A549 (cell line): Measurements from ENCODE around the gene ASPHD2. TPM values are rescaled to one million over a fixed set of nuclear protein-coding genes. Genes with fewer than 3 reads are reported as not detected.

Experiments
- ATAC-seq, 2 experiments: fragments of 200-7000 bp in 1 of 2; fragments of >200 bp in 1 of 2; cut with Nextera tagmentation in 1 of 2; cut with Tn5 transposase in 1 of 2; 3 replicates each; pipeline versions ENCODE4 v1.8.0 to v1.9.1; 2018 to 2020; ENCODE audit warnings: mild to moderate bottlenecking in 1 of 2, moderate library complexity in 1 of 2
- CTCF ChIA-PET: fragments of 300-600 bp; sonication (Branson Sonifier 250); formaldehyde crosslinking; extraction: SDS; loops from one replicate; lab custom pipeline; 2021; ENCODE audit warnings: antibody characterized with exemption, inconsistent platforms; lab: Yijun Ruan, JAX
- POLR2A ChIA-PET: fragments of 350-600 bp; formaldehyde crosslinking; extraction: SDS; loops from one replicate; lab custom pipeline; 2021; ENCODE audit warnings: antibody characterized with exemption, inconsistent platforms; lab: Yijun Ruan, JAX
- DNase-seq, 2 experiments: peaks; one replicate each; pipeline versions ENCODE4 v3.0.0 to v3.0.0-alpha.2; 2011 to 2016; ENCODE audit warnings: low read depth in 1 of 2, low spot score in 1 of 2
- FAIRE-seq: peaks from 2 replicates; lab custom pipeline; 2011; peaks lifted over from hg19 to GRCh38; lab: Jason Lieb, UNC
- H3K27ac ChIP-seq, 2 experiments: fragments of >200 bp; sonication (Bioruptor Twin); formaldehyde crosslinking; 3 replicates each; pipeline ENCODE4 v1.5.1; 2016 to 2017
- H3K4me1 ChIP-seq: fragments of >200 bp; sonication (Bioruptor Twin); formaldehyde crosslinking; 3 replicates; pipeline ENCODE4 v1.6.1; 2016
- H3K4me2 ChIP-seq: fragments of >200 bp; sonication (Bioruptor Twin); formaldehyde crosslinking; 3 replicates; pipeline ENCODE4 v1.6.1; 2016
- H3K4me3 ChIP-seq: fragments of >200 bp; sonication (Bioruptor Twin); formaldehyde crosslinking; 3 replicates; pipeline ENCODE4 v1.5.1; 2016
- H3K9me3 ChIP-seq: fragments of >200 bp; sonication (Bioruptor Twin); formaldehyde crosslinking; 3 replicates; pipeline ENCODE4 v1.6.1; 2016
- BCL3 ChIP-seq: fragments of >200 bp; sonication (Bioruptor Twin); formaldehyde crosslinking; IDR thresholded peaks from 3 replicates; pipeline ENCODE4 v1.6.1; 2016
- CBX8 ChIP-seq: fragments of 200-600 bp; sonication (generic); IDR thresholded peaks from 2 replicates; pipeline ENCODE4 v1.6.1; 2016
- CHD2 ChIP-seq: fragments of 150-350 bp; IDR thresholded peaks from 2 replicates; pipeline ENCODE4 v1.6.1; 2014; ENCODE audit warnings: low read length; ENCODE audit not compliant: partially characterized antibody
- CHD4 ChIP-seq: fragments of 200-600 bp; sonication (generic); IDR thresholded peaks from 2 replicates; pipeline ENCODE4 v1.6.1; 2016; ENCODE audit warnings: antibody characterized with exemption, mild to moderate bottlenecking, borderline replicate concordance
- CTCF ChIP-seq: fragments of >200 bp; sonication (Bioruptor Twin); formaldehyde crosslinking; IDR thresholded peaks from 3 replicates; pipeline ENCODE4 v1.5.1; 2016
- EP300 ChIP-seq, 2 experiments: fragments of >200 bp; sonication (Bioruptor Twin); formaldehyde crosslinking; IDR thresholded peaks; 2 replicates in 1 of 2; 3 replicates in 1 of 2; pipeline ENCODE4 v1.6.1; 2016 to 2017
- FOSB ChIP-seq: fragments of 250-450 bp; sonication (Bioruptor Pico); IDR thresholded peaks from 2 replicates; pipeline ENCODE4 v1.5.0; 2020; ENCODE audit warnings: mild to moderate bottlenecking, moderate library complexity
- FOXS1 ChIP-seq: fragments of 250-450 bp; sonication (Bioruptor Pico); IDR thresholded peaks from 2 replicates; pipeline ENCODE4 v1.5.0; 2020; ENCODE audit warnings: mild to moderate bottlenecking, moderate library complexity
- HEYL ChIP-seq: fragments of 250-450 bp; sonication (Bioruptor Pico); IDR thresholded peaks from 2 replicates; pipeline ENCODE4 v1.8.0; 2021; ENCODE audit warnings: mild to moderate bottlenecking, moderate library complexity
- HOXB13 ChIP-seq: fragments of 250-450 bp; sonication (Bioruptor Pico); IDR thresholded peaks from 2 replicates; pipeline ENCODE4 v1.5.0; 2020; ENCODE audit warnings: low read depth, mild to moderate bottlenecking, moderate library complexity
- JUNB ChIP-seq: fragments of >200 bp; sonication (Bioruptor Twin); formaldehyde crosslinking; IDR thresholded peaks from 2 replicates; pipeline ENCODE4 v1.6.1; 2016
- KDM1A ChIP-seq: fragments of 200-600 bp; sonication (generic); IDR thresholded peaks from 2 replicates; pipeline ENCODE4 v1.6.1; 2016; ENCODE audit warnings: low read depth, mild to moderate bottlenecking
- KDM5A ChIP-seq: fragments of 200-600 bp; sonication (generic); IDR thresholded peaks from 2 replicates; pipeline ENCODE4 v1.6.1; 2016; ENCODE audit warnings: antibody characterized with exemption, mild to moderate bottlenecking
- MAZ ChIP-seq: fragments of 150-350 bp; IDR thresholded peaks from 2 replicates; pipeline ENCODE4 v1.6.1; 2014; ENCODE audit warnings: antibody characterized with exemption, low read depth, low read length, borderline replicate concordance
- NFE2L2 ChIP-seq: fragments of 150-350 bp; conservative IDR thresholded peaks from 2 replicates; pipeline ENCODE4 v1.6.1; 2014; ENCODE audit warnings: low read length
- PHF8 ChIP-seq: fragments of 200-600 bp; sonication (generic); IDR thresholded peaks from 2 replicates; pipeline ENCODE4 v1.6.1; 2016; ENCODE audit warnings: low read depth, mild to moderate bottlenecking, antibody characterized with exemption, moderate library complexity, borderline replicate concordance
- POLR2A ChIP-seq: IDR thresholded peaks from 2 replicates; pipeline ENCODE4 v1.6.1; 2012; ENCODE audit warnings: mild to moderate bottlenecking, low read length
- POLR2AphosphoS2 ChIP-seq: conservative IDR thresholded peaks from 2 replicates; pipeline ENCODE4 v1.6.1; 2012; ENCODE audit warnings: low read length, improper control_type of control experiment, inconsistent platforms
- RCOR1 ChIP-seq: fragments of 150-350 bp; IDR thresholded peaks from 2 replicates; pipeline ENCODE4 v1.6.1; 2014; ENCODE audit warnings: antibody characterized with exemption, low read length, low read depth
- SMC3 ChIP-seq: fragments of >200 bp; sonication (Bioruptor Twin); formaldehyde crosslinking; IDR thresholded peaks from 3 replicates; pipeline ENCODE4 v1.6.1; 2018; ENCODE audit warnings: inconsistent platforms
- TP53 ChIP-seq: fragments of 250-450 bp; sonication (Bioruptor Pico); IDR thresholded peaks from 2 replicates; pipeline ENCODE4 v1.5.0; 2021; ENCODE audit warnings: mild to moderate bottlenecking, moderate library complexity
- USF2 ChIP-seq: fragments of 450-650 bp; IDR thresholded peaks from 2 replicates; pipeline ENCODE4 v1.6.1; 2014; ENCODE audit warnings: antibody characterized with exemption
- ZC3H11A ChIP-seq: fragments of 450-650 bp; IDR thresholded peaks from 2 replicates; pipeline ENCODE4 v1.6.1; 2014; ENCODE audit warnings: antibody characterized with exemption, mild to moderate bottlenecking
- WGBS: methylation state at CpG from one replicate; pipeline ENCODE4 v1.1.6; 2017; ENCODE audit errors: missing lambda C conversion rate; 5-methylcytosine and 5-hydroxymethylcytosine counted together
- polyA plus RNA-seq, 4 experiments: library from polyadenylated mRNA; depleted of rRNA in 3 of 4; stranded (reverse); fragments of >200 nt; fragmentation: RNase III in 1 of 4; extraction: RNeasy Plus Mini Kit Qiagen cat#74134 plus additional on column Dnase treatment in 1 of 4; gene quantifications; 2 replicates in 3 of 4; 3 replicates in 1 of 4; pipeline ENCODE4 v1.2.3, GENCODE V29; 2011 to 2017
- TF ChIP-seq, protein P1 (sequence below): fragments of 200-600 bp; sonication (generic); IDR thresholded peaks from 2 replicates; pipeline ENCODE4 v1.6.1; 2016; ENCODE audit warnings: antibody characterized with exemption, mild to moderate bottlenecking, moderate library complexity

Gene ASPHD2
- polyA plus RNA-seq, 2 of the 4 experiments (the other 2 are of a cell fraction): 0.84 to 1.3 TPM

DNA sequence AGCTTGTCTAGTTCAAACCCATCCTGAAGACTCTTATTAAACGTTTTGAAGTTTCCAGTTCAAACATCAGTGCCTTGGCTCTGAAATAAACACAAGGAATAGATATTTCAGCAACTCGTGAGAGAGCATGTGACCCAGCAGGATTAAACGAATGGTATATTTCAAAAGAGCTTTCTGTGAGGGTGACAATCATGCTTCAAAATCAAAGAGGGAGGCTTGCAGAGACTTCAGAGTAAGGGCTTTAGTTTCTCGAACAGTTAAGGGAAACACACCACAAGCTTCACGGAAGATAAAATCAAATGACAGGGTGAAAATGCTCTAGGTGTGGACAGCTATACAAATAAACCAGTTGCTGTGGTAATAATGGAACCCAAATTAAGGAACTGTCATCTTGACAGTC is 53.1 kb downstream of the ASPHD2 start (continued):
- no peak for TF ChIP-seq BCL3

DNA sequence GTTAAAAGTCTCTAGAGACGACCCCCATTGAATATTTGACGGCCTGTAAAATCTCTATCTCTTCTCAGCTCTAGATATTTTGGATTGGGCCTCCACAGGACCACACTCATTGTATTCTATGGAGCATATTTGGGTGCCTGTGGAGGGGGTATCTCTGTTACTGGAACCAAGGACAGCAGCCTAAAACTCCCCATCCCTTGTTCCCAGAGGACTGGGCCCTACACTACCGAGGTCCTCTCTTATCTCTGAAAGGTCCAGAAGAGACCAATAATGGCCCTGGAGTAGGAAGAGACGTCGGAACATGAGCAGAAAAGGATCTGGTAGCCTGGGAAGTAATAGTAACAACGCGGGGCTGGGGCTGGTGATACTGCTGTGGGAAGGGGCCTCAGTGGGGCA is 54.0 kb downstream of the ASPHD2 start:
- CTCF ChIA-PET: interaction anchor here (0.6 to 4.0 kb wide), 3 partner anchors 9 to 119 kb away, joined by 3 to 17 read pairs (median 3); no protein-coding TSS in a partner anchor
- H3K4me1 ChIP-seq: peaks cover 17% of the 10 kb centered on the region; the same call in 2 of the 3 replicates
- FAIRE-seq (no peak), DNase-seq (no peak), ATAC-seq (peak in 1 of 2 experiments; percentile 12; a peak in 2 of 6 replicates)
- POLR2A ChIA-PET: interaction anchor here (0.6 to 2.2 kb wide), 8 partner anchors 10 to 190 kb away, joined by 3 to 8 read pairs (median 4); partner anchors contain the start of gene TFIP11
- no peaks in the 10 kb centered on the region for H3K9me3 ChIP-seq
- H3K4me3 ChIP-seq: peak overlapping the region; percentile 84
- H3K4me2 ChIP-seq: peak overlapping the region; percentile 83
- TF ChIP-seq EP300 (IDR thresholded peaks at IDR 0.05): no peak
- TF ChIP-seq POLR2AphosphoS2: no peak
- no peak for TF ChIP-seq TP53 (CRISPR knock-in tag)
- no peak for TF ChIP-seq FOXS1 (CRISPR knock-in tag)
- no peak for TF ChIP-seq CBX8
- TF ChIP-seq USF2: no peak
- no peak for TF ChIP-seq HEYL (CRISPR knock-in tag)
- TF ChIP-seq NFE2L2: no peak
- TF ChIP-seq CHD2: no peak
- TF ChIP-seq ZC3H11A: no peak
- TF ChIP-seq HOXB13 (CRISPR knock-in tag): no peak
- TF ChIP-seq CHD4: no peak
- no peak for TF ChIP-seq PHF8
- peak overlapping the region; percentile 86 to 100 for H3K27ac ChIP-seq
- WGBS: 20% methylated on average over 7 of the region's 7 CpGs

DNA sequence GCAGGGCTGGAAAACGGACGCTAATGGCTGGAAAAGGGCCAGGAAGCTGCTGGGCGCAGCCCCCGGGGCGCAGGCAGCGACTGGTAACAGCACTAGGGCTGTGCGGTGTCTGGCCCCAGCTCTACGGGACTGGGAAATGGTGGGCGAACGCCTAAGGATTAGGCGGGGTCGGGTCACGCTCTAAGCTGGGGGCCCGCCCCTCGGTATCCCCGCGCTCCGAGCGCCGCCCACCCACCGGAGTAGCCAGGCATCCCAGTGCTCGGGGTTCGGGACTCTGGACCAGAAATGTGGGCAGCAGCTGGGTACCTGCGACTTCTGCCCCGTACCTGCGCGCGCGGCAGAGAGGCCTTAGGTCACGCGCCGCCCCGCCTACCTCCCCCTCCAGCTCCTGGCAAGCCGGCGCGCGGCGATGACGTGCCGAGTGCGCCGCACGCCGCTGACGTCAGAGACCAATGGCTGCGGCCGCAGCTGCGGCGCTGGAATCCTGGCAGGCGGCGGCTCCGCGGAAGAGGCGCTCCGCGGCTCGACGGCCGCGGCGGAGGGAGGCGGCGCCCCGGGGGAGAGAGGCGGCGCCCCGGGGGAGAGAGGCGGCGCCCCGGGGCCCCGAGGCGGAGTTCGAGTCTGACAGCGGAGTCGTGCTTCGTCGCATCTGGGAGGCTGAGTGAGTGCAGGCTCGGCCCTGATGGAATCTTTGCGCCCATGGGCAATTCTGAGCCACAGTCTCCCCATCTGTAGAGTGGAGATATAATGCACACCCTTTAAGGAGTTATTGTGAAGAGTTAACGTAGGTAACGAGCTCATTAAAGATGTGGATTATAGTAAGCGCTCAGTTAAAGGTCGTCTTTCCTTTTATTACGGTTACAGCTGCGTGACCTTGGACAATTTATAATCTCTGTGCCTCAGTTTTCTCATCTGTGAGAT is 54.6 kb downstream of the ASPHD2 start, which contains the start of the genes HPS4 and SRRD:
HPS4 (minus strand) TSS at position 345 of the 921 bp plus-strand sequence. CDS start 2,021 bp downstream, outside the sequence.
SRRD (plus strand) TSS at position 439 of the 921 bp plus-strand sequence; CDS start at position 453, 14 bp downstream.
- Histone ChIP-seq H3K27ac (peak within 1 kb of the TSS; percentile 86 to 100), H3K4me1 (peaks cover 17% of the 10 kb centered on the region; the same call in 2 of the 3 replicates), H3K4me2 (peak within 1 kb of the TSS; percentile 94), H3K9me3 (no peaks in the 10 kb centered on the region), H3K4me3 (peak within 1 kb of the TSS; percentile 84)
- DNase-seq: peak; percentile 62 to 86
- ATAC-seq: peak; percentile 89 to 92
- WGBS: under 1% methylated on average over 24 of the region's 85 CpGs
- ChIA-PET POLR2A (interaction anchor here (0.6 to 2.2 kb wide), 10 partner anchors 9 to 189 kb away, joined by 3 to 8 read pairs (median 4); partner anchors contain the start of gene TFIP11), CTCF (interaction anchor here (0.6 to 4.0 kb wide), 4 partner anchors 8 to 136 kb away, joined by 3 to 17 read pairs (median 3); no protein-coding TSS in a partner anchor)
- no peak for FAIRE-seq
- TF ChIP-seq FOSB (no peak), KDM5A (peak; percentile 86), KDM1A (peak; percentile 98), HOXB13 (CRISPR knock-in tag) (no peak), JUNB (no peak), CTCF (no peak), USF2 (peak; percentile 65), MAZ (0 out of 2 replicates have a peak, but pooled peaks have one; percentile 40), SMC3 (no peak), POLR2A (peak; percentile 66), RCOR1 (0 out of 2 replicates have a peak, but pooled peaks have one; percentile 42)
- TF ChIP-seq, protein P1, sequence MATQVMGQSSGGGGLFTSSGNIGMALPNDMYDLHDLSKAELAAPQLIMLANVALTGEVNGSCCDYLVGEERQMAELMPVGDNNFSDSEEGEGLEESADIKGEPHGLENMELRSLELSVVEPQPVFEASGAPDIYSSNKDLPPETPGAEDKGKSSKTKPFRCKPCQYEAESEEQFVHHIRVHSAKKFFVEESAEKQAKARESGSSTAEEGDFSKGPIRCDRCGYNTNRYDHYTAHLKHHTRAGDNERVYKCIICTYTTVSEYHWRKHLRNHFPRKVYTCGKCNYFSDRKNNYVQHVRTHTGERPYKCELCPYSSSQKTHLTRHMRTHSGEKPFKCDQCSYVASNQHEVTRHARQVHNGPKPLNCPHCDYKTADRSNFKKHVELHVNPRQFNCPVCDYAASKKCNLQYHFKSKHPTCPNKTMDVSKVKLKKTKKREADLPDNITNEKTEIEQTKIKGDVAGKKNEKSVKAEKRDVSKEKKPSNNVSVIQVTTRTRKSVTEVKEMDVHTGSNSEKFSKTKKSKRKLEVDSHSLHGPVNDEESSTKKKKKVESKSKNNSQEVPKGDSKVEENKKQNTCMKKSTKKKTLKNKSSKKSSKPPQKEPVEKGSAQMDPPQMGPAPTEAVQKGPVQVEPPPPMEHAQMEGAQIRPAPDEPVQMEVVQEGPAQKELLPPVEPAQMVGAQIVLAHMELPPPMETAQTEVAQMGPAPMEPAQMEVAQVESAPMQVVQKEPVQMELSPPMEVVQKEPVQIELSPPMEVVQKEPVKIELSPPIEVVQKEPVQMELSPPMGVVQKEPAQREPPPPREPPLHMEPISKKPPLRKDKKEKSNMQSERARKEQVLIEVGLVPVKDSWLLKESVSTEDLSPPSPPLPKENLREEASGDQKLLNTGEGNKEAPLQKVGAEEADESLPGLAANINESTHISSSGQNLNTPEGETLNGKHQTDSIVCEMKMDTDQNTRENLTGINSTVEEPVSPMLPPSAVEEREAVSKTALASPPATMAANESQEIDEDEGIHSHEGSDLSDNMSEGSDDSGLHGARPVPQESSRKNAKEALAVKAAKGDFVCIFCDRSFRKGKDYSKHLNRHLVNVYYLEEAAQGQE: no peak
